ENCODE measurements around the gene GSDME. TPM values are rescaled to one million over a fixed set of nuclear protein-coding genes. Genes with fewer than 3 reads are reported as not detected.

Gene GSDME
- total RNA-seq, 1 experiment from 2014 or later: 46.1 TPM

DNA sequence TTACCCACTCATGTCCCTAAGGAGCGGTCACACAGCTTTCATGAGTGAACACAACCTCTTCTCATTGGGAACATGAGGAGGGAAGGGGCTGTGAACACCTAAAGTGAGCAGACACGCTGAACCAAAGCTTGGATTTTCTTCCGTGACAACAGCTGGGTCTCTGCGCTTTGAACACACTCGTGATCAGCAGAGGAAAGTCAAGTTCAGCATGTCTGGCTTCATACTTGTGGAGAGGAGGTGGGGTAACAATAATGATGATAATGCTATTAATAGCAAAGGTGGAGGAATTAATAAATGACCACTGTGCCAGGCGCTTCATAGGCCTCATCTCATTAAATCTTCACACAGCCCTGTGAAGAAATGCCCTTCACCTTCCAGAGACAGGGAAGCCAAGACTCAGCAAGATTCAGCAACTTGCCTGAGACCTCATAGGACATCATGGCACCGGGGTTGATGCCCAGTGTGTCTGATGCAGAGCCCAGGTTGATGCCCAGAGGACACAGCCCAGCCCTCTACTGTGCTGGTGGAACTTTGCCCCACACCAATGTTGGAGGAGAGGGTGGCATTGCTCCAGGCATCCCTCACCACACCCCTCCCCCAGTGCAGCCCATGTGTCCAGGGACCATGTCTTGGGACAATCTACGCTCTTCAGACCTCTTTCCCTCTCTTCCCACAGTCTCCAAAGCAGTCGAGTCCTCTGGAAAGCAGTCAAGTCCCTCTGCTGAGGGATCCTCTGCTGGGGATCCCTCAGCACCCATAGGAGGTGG is 40.6 kb downstream of the GSDME start:
- BruUV-seq (replicated peaks): no TSS peak
- peaks cover 7% of the 10 kb centered on the region for H3K36me3 Mint-ChIP-seq (ENCODE audit: insufficient read depth, unreplicated experiment)
- H3K27ac Mint-ChIP-seq (ENCODE audit: low read depth, unreplicated experiment): no peak overlapping the region
- intact Hi-C loops (cut with micrococcal nuclease): no loop called here
- no peak for DNase-seq (ENCODE audit: unreplicated experiment)
- ChIA-PET CTCF (interaction anchor here (0.6 to 1.1 kb wide), 3 partner anchors 13 to 761 kb away, joined by 3 read pairs; no protein-coding TSS in a partner anchor), POLR2A (no interaction called here)
- peaks cover 10% of the 10 kb centered on the region for H3K4me1 Mint-ChIP-seq (ENCODE audit: insufficient read depth, unreplicated experiment)
- no peak overlapping the region for H3K4me3 Mint-ChIP-seq (ENCODE audit: unreplicated experiment)
- no peaks in the 10 kb centered on the region for H3K9me3 Mint-ChIP-seq (ENCODE audit: unreplicated experiment)
- H3K27me3 Mint-ChIP-seq (ENCODE audit: insufficient read depth, unreplicated experiment): no peaks in the 10 kb centered on the region
- TF ChIP-seq, protein P1, sequence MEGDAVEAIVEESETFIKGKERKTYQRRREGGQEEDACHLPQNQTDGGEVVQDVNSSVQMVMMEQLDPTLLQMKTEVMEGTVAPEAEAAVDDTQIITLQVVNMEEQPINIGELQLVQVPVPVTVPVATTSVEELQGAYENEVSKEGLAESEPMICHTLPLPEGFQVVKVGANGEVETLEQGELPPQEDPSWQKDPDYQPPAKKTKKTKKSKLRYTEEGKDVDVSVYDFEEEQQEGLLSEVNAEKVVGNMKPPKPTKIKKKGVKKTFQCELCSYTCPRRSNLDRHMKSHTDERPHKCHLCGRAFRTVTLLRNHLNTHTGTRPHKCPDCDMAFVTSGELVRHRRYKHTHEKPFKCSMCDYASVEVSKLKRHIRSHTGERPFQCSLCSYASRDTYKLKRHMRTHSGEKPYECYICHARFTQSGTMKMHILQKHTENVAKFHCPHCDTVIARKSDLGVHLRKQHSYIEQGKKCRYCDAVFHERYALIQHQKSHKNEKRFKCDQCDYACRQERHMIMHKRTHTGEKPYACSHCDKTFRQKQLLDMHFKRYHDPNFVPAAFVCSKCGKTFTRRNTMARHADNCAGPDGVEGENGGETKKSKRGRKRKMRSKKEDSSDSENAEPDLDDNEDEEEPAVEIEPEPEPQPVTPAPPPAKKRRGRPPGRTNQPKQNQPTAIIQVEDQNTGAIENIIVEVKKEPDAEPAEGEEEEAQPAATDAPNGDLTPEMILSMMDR (IDR thresholded peaks at IDR 0.05; ENCODE audit: unreplicated experiment): no peak

DNA sequence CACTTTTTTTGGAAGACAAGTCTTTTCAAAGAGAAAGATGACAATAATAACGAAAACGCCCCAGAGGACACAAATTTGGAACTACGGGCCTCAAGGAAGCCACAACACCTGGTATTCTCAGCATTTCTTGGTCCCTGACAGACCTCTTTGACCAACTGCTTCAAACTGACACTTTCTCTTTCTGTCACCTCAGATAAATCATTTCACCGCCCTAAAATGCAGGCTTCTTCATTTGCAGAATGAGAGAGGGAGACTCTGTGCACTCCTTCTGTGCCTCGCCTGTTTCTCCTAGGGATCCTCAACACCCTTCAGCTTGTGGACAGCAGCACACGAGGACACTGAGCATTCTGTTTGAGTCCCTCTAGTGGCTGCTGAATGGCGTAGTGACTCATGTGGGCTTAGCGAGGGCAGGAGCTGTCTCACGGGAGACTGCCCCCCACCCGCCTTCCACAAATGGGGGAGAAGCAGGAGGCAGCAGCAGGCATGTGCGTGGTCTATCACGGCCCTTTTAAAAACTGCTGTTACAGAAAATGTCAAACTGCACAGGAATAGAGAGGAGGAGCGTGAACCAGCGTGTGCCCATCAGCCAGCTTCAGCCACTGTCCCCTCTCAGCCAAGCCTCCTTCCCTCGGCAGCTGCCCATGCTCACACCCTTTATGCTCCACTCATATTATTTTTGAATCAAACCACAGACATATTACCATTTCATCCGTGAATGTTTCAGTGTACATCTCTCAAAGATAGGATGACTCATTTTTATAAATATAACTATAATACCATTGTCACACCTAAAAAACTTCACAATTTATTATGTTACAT is 41.4 kb downstream of the GSDME start:
- BruUV-seq (replicated peaks): no TSS peak
- intact Hi-C loops (cut with micrococcal nuclease): no loop called here
- Mint-ChIP-seq H3K4me1 (ENCODE audit: insufficient read depth, unreplicated experiment) (peaks cover 2% of the 10 kb centered on the region), H3K27ac (ENCODE audit: low read depth, unreplicated experiment) (no peak overlapping the region), H3K9me3 (ENCODE audit: unreplicated experiment) (no peaks in the 10 kb centered on the region), H3K4me3 (ENCODE audit: unreplicated experiment) (no peak overlapping the region), H3K36me3 (ENCODE audit: insufficient read depth, unreplicated experiment) (peaks cover 7% of the 10 kb centered on the region), H3K27me3 (ENCODE audit: insufficient read depth, unreplicated experiment) (no peaks in the 10 kb centered on the region)
- DNase-seq (ENCODE audit: unreplicated experiment): peak; percentile 41
- TF ChIP-seq, protein P1 (IDR thresholded peaks at IDR 0.05; ENCODE audit: unreplicated experiment): no peak
- ChIA-PET POLR2A (no interaction called here), CTCF (interaction anchor here (0.6 to 1.1 kb wide), 4 partner anchors 12 to 760 kb away, joined by 3 read pairs; no protein-coding TSS in a partner anchor)

DNA sequence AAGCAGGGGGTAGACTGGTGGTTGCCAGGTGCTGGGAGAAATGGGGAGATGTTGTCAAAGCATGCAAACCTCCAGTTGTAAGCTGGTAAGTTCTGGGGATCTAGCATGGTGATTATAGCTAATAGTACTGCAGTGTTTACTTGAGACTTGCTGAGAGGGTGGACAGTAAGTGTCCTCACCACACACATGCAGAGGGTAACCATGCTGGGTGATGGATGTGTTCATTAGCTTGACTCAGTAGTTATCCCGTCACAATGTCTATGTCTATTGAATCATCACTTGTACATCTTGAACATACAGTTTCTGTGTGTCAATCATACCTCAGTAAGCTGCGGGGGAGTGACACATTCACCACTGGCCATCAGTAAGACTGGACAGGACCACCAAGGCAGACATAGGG is 42.1 kb downstream of the GSDME start:
- no peak for DNase-seq (ENCODE audit: unreplicated experiment)
- Mint-ChIP-seq H3K27ac (ENCODE audit: low read depth, unreplicated experiment) (no peak overlapping the region), H3K4me3 (ENCODE audit: unreplicated experiment) (no peak overlapping the region), H3K27me3 (ENCODE audit: insufficient read depth, unreplicated experiment) (no peaks in the 10 kb centered on the region), H3K9me3 (ENCODE audit: unreplicated experiment) (no peaks in the 10 kb centered on the region), H3K36me3 (ENCODE audit: insufficient read depth, unreplicated experiment) (peaks cover 12% of the 10 kb centered on the region), H3K4me1 (ENCODE audit: insufficient read depth, unreplicated experiment) (no peaks in the 10 kb centered on the region)
- intact Hi-C loops (cut with micrococcal nuclease): no loop called here
- POLR2A ChIA-PET: no interaction called here
- BruUV-seq (replicated peaks): no TSS peak
- CTCF ChIA-PET: interaction anchor here (0.6 kb wide), 1 partner anchor 372 kb away, joined by 3 read pairs; no protein-coding TSS in a partner anchor
- TF ChIP-seq, protein P1 (IDR thresholded peaks at IDR 0.05; ENCODE audit: unreplicated experiment): no peak

DNA sequence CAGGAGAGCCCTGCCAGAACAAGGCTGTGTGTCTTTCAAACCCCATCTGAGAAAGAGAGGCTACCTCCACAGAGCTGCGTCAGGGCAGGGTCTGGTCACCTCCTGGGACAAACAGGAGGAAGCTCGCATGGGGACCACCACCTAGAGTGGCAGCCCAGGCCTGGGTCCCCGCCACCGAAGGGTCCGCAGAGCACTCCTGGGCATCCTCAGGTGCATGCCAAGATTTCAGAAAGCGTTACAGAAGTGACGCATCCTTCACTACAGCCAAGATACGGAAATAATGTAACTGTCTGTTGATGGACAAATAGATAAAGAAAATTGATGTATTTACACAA is 42.6 kb downstream of the GSDME start:
- no peak overlapping the region for H3K27ac Mint-ChIP-seq (ENCODE audit: low read depth, unreplicated experiment)
- H3K36me3 Mint-ChIP-seq (ENCODE audit: insufficient read depth, unreplicated experiment): peaks cover 17% of the 10 kb centered on the region
- intact Hi-C loops (cut with micrococcal nuclease): no loop called here
- H3K27me3 Mint-ChIP-seq (ENCODE audit: insufficient read depth, unreplicated experiment): no peaks in the 10 kb centered on the region
- H3K4me1 Mint-ChIP-seq (ENCODE audit: insufficient read depth, unreplicated experiment): no peaks in the 10 kb centered on the region
- TF ChIP-seq, protein P1 (IDR thresholded peaks at IDR 0.05; ENCODE audit: unreplicated experiment): no peak
- BruUV-seq (replicated peaks): no TSS peak
- POLR2A ChIA-PET: interaction anchor here (0.6 to 0.9 kb wide), 2 partner anchors 10 to 16 kb away, joined by 3 read pairs; no protein-coding TSS in a partner anchor
- CTCF ChIA-PET: interaction anchor here (0.5 to 1.3 kb wide), 2 partner anchors 8 to 332 kb away, joined by 3 to 6 read pairs; no protein-coding TSS in a partner anchor
- no peaks in the 10 kb centered on the region for H3K9me3 Mint-ChIP-seq (ENCODE audit: unreplicated experiment)
- no peak overlapping the region for H3K4me3 Mint-ChIP-seq (ENCODE audit: unreplicated experiment)
- DNase-seq (ENCODE audit: unreplicated experiment): no peak

Data from MCF 10A (cell line).